HG02981 (cell line): ENCODE data around the gene MYH13.

Source experiments
- ATAC-seq: cut with Tn5 transposase; IDR thresholded peaks from one replicate; pipeline ENCODE4 v1.9.1; 2021; ENCODE audit warnings: mild to moderate bottlenecking, moderate library complexity; ENCODE audit not compliant: unreplicated experiment

Gene MYH13

GRCh38 chr17:10372906-10373305 is at the start of gene MYH13:
TSS of gene MYH13 (minus strand) at chr17:10373006. CDS start at chr17:10364530, 8,476 bp downstream.
- no peak for ATAC-seq

- no peak for ATAC-seq
Measured at GRCh38 chr17:10421900-10422542, 49.2 kb upstream of the MYH13 start, which contains the start of gene MYH8. TSS of gene MYH8 (minus strand) at chr17:10421950. CDS start at chr17:10420227, 1,723 bp downstream.

GRCh38 chr17:10421211-10421610 is 48.4 kb upstream of the MYH13 start:
- ATAC-seq: no peak

GRCh38 chr17:10420811-10421210 is 48.0 kb upstream of the MYH13 start:
- no peak for ATAC-seq

GRCh38 chr17:10417431-10417830 is 44.6 kb upstream of the MYH13 start:
- no peak for ATAC-seq

- no peak for ATAC-seq
Measured at GRCh38 chr17:10415161-10415560, 42.4 kb upstream of the MYH13 start.

- no peak for ATAC-seq
Measured at GRCh38 chr17:10403589-10403988, 30.8 kb upstream of the MYH13 start.

GRCh38 chr17:10398352-10398751 is 25.5 kb upstream of the MYH13 start:
- no peak for ATAC-seq

GRCh38 chr17:10396524-10397163 is 23.8 kb upstream of the MYH13 start:
- ATAC-seq: no peak

GRCh38 chr17:10394201-10394887 is 21.5 kb upstream of the MYH13 start:
- ATAC-seq: no peak

- no peak for ATAC-seq
Measured at GRCh38 chr17:10392880-10393279, 20.1 kb upstream of the MYH13 start.

- no peak for ATAC-seq
Measured at GRCh38 chr17:10385871-10386270, 13.1 kb upstream of the MYH13 start.

- no peak for ATAC-seq
Measured at GRCh38 chr17:10384175-10384574, 11.4 kb upstream of the MYH13 start.

- ATAC-seq: no peak
Measured at GRCh38 chr17:10380631-10381408, 8.0 kb upstream of the MYH13 start.

- no peak for ATAC-seq
Measured at GRCh38 chr17:10370016-10370608, 2.7 kb downstream of the MYH13 start.

GRCh38 chr17:10369239-10369638 is 3.6 kb downstream of the MYH13 start:
- ATAC-seq: no peak

- no peak for ATAC-seq
Measured at GRCh38 chr17:10368561-10368960, 4.2 kb downstream of the MYH13 start.

- ATAC-seq: no peak
Measured at GRCh38 chr17:10360578-10360977, 12.2 kb downstream of the MYH13 start.

GRCh38 chr17:10357768-10358167 is 15.0 kb downstream of the MYH13 start:
- no peak for ATAC-seq

GRCh38 chr17:10354651-10355050 is 18.2 kb downstream of the MYH13 start:
- no peak for ATAC-seq

- ATAC-seq: no peak
Measured at GRCh38 chr17:10352893-10353292, 19.9 kb downstream of the MYH13 start.
